GM21529 (cell line): Measurements from ENCODE around the gene SPAG9.

Source experiments
- ATAC-seq: cut with Tn5 transposase; IDR thresholded peaks from one replicate; pipeline ENCODE4 v1.9.1; 2021; ENCODE audit not compliant: unreplicated experiment

SPAG9 gene

DNA sequence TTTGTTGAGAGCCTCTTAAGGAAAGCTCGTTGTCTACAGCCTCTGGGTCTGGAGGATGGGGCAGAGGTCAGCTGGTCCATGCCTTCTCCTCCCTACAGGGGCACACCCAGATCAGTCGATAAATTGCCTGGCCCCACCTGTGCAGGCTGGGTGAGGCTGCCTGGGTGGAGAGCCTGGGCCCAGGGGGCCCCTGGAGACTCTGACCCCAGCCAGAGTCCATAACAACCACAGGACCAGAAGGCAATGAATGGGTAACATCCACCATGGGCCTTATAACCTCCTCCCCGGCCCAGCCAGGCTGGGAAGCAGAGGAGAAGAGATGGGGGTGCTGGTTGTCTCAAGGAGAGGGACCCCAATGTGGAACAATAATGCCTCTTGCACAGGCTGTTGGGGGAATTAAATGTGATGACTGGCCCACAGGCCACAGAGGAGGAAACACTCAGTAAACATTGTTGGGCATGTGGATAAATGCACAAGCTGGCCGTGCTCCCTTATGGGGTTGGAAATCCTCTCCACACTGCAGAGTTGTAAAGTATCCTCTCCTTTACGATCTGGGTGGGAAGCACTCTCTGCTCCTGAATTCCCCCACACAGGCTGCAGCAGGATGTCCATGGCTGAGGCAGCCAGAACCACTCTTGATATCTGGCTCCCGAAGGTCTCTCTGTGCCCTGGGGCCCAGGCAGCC lies 197.8 kb downstream of the SPAG9 start:
- ATAC-seq, result no peak

DNA sequence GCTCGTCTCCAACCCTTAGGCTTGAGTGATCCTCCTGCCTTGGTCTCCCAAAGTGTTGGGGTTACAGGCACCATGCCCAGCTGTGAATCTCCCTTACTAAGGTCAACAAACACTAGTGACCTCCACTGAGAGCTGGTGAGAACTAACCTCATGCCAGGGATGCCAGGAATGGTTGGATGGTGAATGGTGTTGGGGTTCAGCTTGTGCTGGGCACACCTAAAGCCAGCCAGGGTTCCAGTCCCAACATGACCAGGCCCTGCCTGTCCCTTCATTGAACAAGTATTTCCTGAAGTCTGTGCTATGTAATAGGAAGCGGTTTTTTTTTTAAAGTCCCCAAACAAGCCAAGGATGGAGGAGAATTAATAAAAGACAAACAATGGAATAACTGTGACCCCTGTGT lies 198.6 kb downstream of the SPAG9 start:
- ATAC-seq, result no peak

DNA sequence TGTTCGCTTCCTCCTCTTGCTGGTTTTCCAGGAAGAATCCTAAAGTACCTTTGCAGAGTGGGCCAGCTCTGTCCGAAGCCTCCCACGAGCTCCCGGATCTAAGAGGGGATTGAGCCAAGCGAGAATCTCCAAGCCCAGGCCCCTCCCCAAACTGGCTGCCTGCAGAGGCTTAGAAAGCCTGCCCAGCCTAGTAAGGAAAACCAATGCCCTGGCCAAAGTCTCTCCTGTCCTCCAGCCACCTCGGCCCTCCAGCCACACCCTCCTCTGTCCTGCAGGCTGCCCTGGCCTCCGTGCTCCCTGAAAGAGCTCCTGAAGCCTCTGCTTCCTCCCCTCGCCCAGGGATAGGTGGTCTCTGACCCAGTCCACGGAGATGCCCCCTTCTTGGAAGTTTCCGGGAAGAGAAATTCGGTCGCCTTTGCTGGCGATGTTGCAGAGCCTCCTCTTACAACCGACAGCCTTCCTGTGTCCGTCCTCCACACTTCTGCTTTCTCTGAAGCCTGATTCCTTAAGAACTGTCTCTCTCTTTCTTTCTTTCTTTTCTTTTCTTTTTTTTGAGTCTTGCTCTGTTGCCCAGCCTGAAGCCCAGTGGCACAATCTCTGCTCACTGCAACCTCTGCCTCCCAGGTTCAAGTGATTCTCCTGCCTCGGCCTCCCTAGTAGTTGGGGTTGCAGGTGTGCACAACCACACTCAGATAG lies 199.6 kb downstream of the SPAG9 start:
- no peak for ATAC-seq

DNA sequence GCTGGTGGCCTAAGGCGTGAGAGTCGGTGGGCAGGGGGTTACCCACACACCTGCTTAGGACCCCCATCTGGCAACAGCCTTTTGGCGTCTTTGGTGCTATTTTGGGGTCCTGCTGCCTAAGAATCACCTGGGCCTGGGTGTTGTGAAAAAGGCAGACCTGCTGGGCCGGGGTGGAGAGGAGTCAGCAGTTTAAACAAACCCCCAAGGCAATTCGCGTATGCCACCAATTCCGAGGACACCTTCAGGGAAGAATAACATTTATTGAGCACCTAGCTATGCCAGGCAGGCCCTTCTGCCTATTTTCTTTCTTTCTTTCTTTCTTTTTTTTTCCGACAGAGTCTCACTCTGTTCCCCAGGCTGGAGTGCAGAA lies 200.6 kb downstream of the SPAG9 start:
- no peak for ATAC-seq

DNA sequence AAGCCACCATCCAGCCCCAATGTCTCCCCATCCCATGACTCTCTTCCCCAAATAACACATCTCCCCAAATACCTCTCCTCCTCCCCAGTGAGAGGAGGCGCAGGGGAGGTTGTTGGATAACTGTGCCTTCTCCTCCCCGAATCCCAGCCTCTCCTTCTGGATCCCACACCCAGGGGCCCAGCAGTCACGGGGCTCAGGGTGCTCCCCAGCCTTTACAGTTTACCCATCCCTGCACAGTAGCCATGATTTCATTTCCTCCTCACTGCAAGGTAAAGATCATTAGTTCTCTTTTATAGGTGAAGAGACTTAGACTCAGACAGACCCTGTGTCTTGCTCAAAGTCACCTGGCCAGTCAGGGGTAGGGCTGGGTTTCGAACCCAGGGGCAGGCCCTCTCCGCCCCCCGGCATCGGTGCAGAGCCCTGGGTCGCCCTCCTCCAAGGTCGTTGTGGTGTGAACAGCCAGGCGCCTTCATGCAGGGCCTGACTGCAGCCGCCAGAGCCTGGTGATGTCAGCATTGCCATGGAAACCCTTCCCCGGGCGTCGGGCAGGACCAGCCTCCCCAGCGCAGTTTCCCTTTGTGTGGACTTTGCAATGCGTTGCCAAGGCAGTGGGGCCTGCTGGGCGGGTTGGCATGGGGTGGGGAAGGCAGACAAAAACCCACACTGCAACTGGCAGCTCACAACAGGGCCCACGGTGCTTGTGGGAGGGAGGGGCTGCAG lies 201.2 kb downstream of the SPAG9 start:
- ATAC-seq, result peak; percentile 46

DNA sequence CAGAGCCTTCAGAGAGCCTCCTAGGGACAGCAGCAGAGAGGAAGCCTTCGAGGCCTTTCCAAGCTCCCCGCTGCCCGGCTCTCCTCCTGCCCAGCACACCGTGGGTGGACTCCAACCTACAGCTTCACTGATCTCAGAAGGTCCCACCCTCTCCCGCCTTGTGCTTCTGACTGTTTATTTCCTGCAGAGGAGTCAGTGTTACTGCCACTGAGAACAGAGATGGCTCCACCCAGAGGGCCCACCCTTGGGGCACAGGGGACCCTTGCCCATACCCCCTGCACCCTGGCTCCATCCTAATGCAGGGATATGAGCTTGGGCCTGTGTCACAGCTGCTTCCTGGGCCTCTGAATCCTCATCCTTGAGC lies 201.8 kb downstream of the SPAG9 start:
- ATAC-seq, result no peak

DNA sequence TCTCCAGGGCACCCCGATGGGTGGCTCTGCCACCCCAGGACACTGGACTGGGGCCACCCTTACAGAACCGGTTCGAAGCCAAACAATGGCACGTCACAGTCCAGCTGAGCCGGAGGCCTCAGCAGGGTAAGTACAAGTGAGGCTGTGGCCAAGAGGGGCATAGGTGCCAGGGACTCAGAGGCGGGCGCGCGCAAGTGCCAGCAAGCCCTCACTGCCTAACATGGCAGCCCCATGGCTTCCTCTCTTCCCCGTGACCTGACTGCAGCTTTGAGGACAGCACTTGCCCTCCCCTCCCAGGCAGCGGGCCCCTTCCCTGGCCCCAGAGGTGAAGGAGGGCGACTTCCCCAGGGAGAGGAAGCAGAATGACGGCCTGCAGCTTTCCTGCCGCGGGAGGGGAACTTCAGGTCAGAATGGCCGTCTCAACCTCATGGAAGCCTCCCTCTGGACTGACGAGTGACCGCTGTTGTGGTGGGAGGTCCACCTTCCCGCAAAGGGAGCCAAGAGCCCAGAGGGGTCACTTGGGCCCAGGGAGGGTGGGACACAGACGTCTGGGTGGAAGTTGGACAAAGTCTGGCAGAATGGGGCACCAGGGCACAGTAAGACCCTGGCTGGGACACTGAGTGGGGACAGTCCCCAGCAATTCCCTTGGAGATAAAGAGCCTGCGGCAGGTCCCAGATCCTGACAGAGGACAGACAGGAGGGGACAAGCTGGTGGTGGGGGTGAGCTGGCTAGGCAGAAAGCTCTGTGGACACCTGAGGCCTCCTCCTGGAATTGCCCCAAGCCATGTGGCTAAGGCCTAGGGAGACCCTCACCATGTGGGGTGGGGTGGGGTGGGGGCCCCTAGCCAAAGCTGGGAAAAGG lies 202.4 kb downstream of the SPAG9 start:
- no peak for ATAC-seq

DNA sequence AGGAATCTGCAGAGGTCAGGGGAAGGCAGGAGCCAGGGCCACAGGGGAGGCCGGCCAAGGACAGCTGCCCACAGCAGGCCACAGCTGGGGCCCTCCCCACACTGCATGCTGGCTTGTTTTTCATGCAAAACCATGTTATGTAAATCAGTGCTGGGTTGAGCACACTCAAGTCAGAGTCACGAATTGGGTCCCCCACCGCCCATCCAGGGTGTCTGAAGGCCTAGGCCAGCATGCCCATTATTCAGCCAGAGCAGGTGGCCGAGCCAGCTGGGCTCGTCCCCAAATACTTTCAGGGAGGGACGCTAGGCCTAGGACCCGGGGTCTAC lies 203.3 kb downstream of the SPAG9 start:
- ATAC-seq, result peak; percentile 54

DNA sequence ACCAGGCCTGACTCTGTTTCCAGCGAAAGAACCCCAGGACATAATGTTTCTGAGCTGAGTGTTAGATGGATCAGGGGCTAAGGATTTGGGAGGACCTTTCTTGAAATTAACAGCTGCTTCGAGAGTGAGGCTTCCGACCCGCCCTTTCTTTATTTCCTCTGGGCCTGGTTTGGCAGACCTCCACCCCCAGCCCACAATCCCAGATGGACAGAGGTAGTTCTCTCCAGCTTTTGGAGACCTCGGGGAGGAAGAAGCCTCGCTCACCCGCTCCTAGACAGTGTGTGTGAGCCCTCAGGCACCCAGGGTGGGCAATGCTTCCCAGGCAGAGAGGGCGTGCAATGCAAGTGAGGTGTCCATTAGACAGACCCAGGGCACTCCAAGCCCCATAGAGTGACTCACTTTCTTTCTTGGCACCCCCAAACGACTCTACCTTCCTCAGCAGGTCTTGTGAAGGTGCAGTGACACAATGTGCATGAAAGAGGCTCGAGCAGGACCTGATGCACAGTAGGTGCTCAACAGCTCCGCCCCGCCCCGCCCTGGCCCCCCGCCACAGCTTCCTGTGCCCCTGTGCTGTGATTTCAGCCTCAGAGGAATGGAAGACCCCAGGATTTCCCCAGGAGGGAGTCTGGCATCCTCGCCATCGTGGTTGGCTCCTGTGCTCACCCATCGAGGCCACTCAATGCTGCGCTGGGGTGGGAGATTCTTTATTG lies 203.8 kb downstream of the SPAG9 start:
- no peak for ATAC-seq

DNA sequence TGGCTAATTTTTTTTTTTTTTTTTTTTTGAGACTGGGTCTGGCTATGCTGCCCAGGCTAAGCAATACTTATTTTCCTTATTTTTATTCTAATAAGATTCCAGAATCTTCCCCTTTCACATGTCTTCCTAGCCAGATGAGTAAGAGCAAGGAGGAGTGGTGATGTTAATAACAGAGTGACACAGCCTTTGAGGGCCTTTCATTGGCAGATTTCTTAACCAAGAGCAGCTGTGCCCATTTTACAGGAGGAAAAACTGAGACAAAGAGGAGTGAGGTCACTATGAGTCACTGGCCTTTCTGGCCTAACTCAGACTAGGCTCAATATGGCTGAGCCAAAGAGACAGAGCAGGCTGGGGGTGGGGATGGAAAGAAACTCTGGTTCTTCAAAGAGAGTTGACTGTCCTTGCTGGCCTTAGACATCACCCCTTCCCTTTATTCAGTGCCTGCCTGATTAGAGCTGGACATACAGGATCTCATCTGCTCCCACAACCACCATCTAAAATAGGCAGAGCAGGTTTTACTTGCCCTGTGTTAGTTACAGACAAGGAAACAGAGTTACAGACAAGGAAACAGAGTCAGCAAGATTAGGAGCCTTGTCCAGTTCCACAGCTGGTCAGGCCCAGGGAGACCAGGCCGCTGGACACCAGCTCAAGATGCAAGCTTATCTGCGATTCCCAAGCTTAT lies 204.5 kb downstream of the SPAG9 start:
- ATAC-seq, result no peak

DNA sequence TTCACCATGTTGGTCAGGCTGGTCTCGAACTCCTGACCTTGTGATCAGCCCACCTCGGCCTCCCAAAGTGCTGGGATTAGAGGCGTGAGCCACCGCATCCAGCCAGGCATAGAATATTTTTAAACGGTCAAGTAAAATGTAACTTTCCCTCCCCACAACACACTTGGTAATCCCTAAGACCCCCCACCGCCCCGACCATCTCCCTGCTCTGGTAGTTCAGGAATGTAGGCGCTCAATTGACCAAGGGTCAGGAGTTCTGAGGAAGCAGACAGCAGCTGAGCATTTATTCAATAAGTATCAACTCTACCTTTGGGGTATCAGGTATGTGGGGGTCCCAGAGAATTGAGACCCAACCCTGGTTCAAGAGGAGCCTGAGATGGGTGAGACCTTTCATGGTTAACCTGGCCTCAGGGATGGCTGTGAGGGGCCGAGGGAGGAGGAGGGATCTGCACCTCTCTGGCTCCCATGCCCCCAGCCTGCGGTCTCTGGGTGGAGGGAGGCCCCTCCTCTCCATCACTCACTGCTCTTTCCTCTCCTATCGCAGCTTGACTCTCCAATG lies 206.1 kb downstream of the SPAG9 start:
- no peak for ATAC-seq

DNA sequence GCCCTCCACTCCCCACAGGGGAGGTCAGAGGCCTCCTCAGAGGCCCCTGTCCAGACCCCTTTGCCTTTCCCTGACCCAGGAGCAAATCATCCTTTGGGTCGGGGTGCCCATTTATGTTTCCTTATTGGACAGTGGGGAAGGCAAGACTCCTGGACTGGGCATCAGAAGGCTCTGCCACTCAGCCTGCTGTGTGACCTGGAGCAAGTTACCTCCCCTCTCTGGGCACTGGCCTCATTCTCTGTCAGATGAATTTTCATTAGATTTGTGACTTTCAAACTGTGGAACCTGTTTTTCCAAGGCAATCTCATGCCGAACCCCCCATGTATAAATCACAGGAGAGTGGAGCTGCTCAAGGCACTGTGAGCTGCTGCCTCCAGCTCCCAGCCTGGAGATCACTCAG lies 207.5 kb downstream of the SPAG9 start:
- no peak for ATAC-seq
